GM23338 (cell line): ENCODE results near the gene C5orf58. TPM values are rescaled to one million over a fixed set of nuclear protein-coding genes. Genes with fewer than 3 reads are reported as not detected.

Experiments
- ATAC-seq: fragments of 200-7000 bp; cut with Tn5 transposase; 3 replicates; pipeline ENCODE4 v1.9.1; 2020
- DNase-seq: peaks from one replicate; pipeline ENCODE4 v3.0.0-alpha.2; 2015; ENCODE audit warnings: low spot score
- H2AFZ ChIP-seq: fragments of 200-600 bp; sonication (generic); 2 replicates; pipeline ENCODE4 v1.8.0; 2016; ENCODE audit warnings: antibody characterized with exemption, mild to moderate bottlenecking, moderate library complexity
- H3F3A ChIP-seq: fragments of 200-600 bp; sonication (generic); replicated peaks from 2 replicates; pipeline ENCODE4 v1.8.0; 2017; ENCODE audit warnings: antibody characterized with exemption, mixed run types, low read depth
- H3K27ac ChIP-seq: fragments of 200-600 bp; sonication (generic); 2 replicates; pipeline ENCODE4 v1.6.1; 2016; ENCODE audit warnings: low read depth
- H3K27me3 ChIP-seq: fragments of 200-600 bp; sonication (generic); 2 replicates; pipeline ENCODE4 v1.8.0; 2016; ENCODE audit warnings: mild to moderate bottlenecking, mixed run types, moderate library complexity; ENCODE audit not compliant: insufficient read depth
- H3K36me3 ChIP-seq: fragments of 200-600 bp; sonication (generic); 2 replicates; pipeline ENCODE4 v1.8.0; 2016; ENCODE audit warnings: mild to moderate bottlenecking; ENCODE audit not compliant: insufficient read depth
- H3K4me1 ChIP-seq: fragments of 200-600 bp; sonication (generic); 2 replicates; pipeline ENCODE4 v1.8.0; 2016; ENCODE audit warnings: mild to moderate bottlenecking, moderate library complexity; ENCODE audit not compliant: insufficient read depth
- H3K4me2 ChIP-seq: fragments of 200-600 bp; sonication (generic); 2 replicates; pipeline ENCODE4 v1.7.1; 2017; ENCODE audit warnings: mixed run types
- H3K4me3 ChIP-seq: fragments of 200-600 bp; sonication (generic); 2 replicates; pipeline ENCODE4 v1.6.1; 2016; ENCODE audit warnings: mixed run types
- H3K79me2 ChIP-seq: fragments of 200-600 bp; sonication (generic); replicated peaks from 2 replicates; pipeline ENCODE4 v1.8.0; 2017; ENCODE audit warnings: mild to moderate bottlenecking; ENCODE audit not compliant: insufficient read depth
- H3K9me2 ChIP-seq: fragments of 200-600 bp; sonication (generic); 2 replicates; pipeline ENCODE4 v1.8.0; 2017; ENCODE audit not compliant: insufficient read depth
- H4K20me1 ChIP-seq: fragments of 200-600 bp; sonication (generic); replicated peaks from 2 replicates; pipeline ENCODE4 v1.8.0; 2017; ENCODE audit warnings: mild to moderate bottlenecking; ENCODE audit not compliant: insufficient read depth
- H3K27ac Mint-ChIP-seq: 2 replicates; pipeline ENCODE4 v1.8.0; 2020; ENCODE audit warnings: inconsistent platforms, mild to moderate bottlenecking, moderate library complexity, mixed read lengths
- H3K27me3 Mint-ChIP-seq: 3 replicates; pipeline ENCODE4 v1.8.0; 2022; ENCODE audit warnings: low read depth, mild to moderate bottlenecking, moderate library complexity, mixed read lengths, inconsistent platforms; ENCODE audit not compliant: insufficient read depth, poor library complexity
- H3K36me3 Mint-ChIP-seq: 3 replicates; pipeline ENCODE4 v1.8.0; 2021; ENCODE audit warnings: low read depth, mild to moderate bottlenecking, inconsistent platforms, moderate library complexity, mixed read lengths
- H3K4me1 Mint-ChIP-seq: 3 replicates; pipeline ENCODE4 v1.8.0; 2020; ENCODE audit warnings: mild to moderate bottlenecking, inconsistent platforms, mixed read lengths
- H3K4me3 Mint-ChIP-seq: 3 replicates; pipeline ENCODE4 v1.8.0; 2021; ENCODE audit warnings: moderate library complexity, mild to moderate bottlenecking, inconsistent platforms, mixed read lengths
- H3K9me3 Mint-ChIP-seq: 3 replicates; pipeline ENCODE4 v1.8.0; 2020; ENCODE audit warnings: moderate library complexity, mild to moderate bottlenecking, inconsistent platforms, mixed read lengths
- CTCF ChIP-seq, 2 experiments: fragments of 200-600 bp in 1 of 2; sonication (generic) in 1 of 2; conservative IDR thresholded peaks; 2 replicates each; pipeline versions ENCODE4 v1.5.1 to v1.6.1; 2016 to 2017; ENCODE audit warnings: antibody characterized with exemption in 2 of 2, low read depth in 2 of 2, mild to moderate bottlenecking in 2 of 2, moderate library complexity in 1 of 2
- NANOG ChIP-seq: IDR thresholded peaks from 2 replicates; pipeline ENCODE4 v1.6.1; 2016; ENCODE audit warnings: antibody characterized with exemption, borderline replicate concordance
- ZNF331 ChIP-seq: fragments of 250-450 bp; sonication (Bioruptor Pico); IDR thresholded peaks from 2 replicates; pipeline ENCODE4 v1.5.0; 2020; ENCODE audit warnings: low read depth, mild to moderate bottlenecking, moderate library complexity
- ZNF462 ChIP-seq: fragments of 250-450 bp; sonication (Bioruptor Pico); IDR thresholded peaks from 2 replicates; pipeline ENCODE4 v1.5.0; 2020; ENCODE audit warnings: mild to moderate bottlenecking, moderate library complexity
- polyA plus RNA-seq: library from polyadenylated mRNA; unstranded; fragments of >200 nt; fragmentation: Nextera tagmentation; extraction: Ambion mirVana; gene quantifications from 2 replicates; pipeline ENCODE4 v1.2.1, GENCODE V29; 2016
- total RNA-seq: library from RNA; depleted of rRNA; stranded (reverse); fragments of >200 nt; shearing (Covaris generic); gene quantifications from 2 replicates; pipeline ENCODE4 v1.2.3, GENCODE V29; 2014

C5orf58 gene
- total and polyA plus RNA-seq, 2 experiments from 2014 or later: 1.0 to 9.1 TPM

- Histone ChIP-seq H3K4me1 (peaks cover 19% of the 10 kb centered on the region), H4K20me1 (no peaks in the 10 kb centered on the region), H3K36me3 (no peaks in the 10 kb centered on the region), H3K79me2 (no peaks in the 10 kb centered on the region), H3K4me2 (no peak overlapping the region), H3F3A (no peaks in the 10 kb centered on the region), H3K27ac (no peak overlapping the region), H3K27me3 (no peaks in the 10 kb centered on the region), H3K4me3 (no peak overlapping the region), H3K9me2 (no peaks in the 10 kb centered on the region; the same call in 1 of the 2 replicates), H2AFZ (peak overlapping the region; percentile 78; the same call in 1 of the 2 replicates)
- H3K36me3 Mint-ChIP-seq: no peaks in the 10 kb centered on the region
- no peak overlapping the region for H3K27ac Mint-ChIP-seq
- peaks cover 27% of the 10 kb centered on the region for H3K4me1 Mint-ChIP-seq
- peaks cover 24% of the 10 kb centered on the region for H3K27me3 Mint-ChIP-seq
- peak; percentile 84 for DNase-seq
- H3K9me3 Mint-ChIP-seq: no peaks in the 10 kb centered on the region
- peak; percentile 82 for ATAC-seq
- no peak for TF ChIP-seq ZNF331 (CRISPR knock-in tag)
- TF ChIP-seq CTCF (conservative IDR thresholded peaks at IDR 0.05; ENCODE audit: low read depth in 2 of 2): peak; percentile 66 to 96
- H3K4me3 Mint-ChIP-seq: no peak overlapping the region
These were observed 41.4 kb downstream of the C5orf58 start for GRCh38 chr5:170273968-170274710.

GRCh38 chr5:170275376-170275994, 42.7 kb downstream of the C5orf58 start:
- H3K36me3 ChIP-seq: no peaks in the 10 kb centered on the region
- H3K79me2 ChIP-seq: no peaks in the 10 kb centered on the region
- H3K9me3 Mint-ChIP-seq: no peaks in the 10 kb centered on the region
- H3K27me3 ChIP-seq: no peaks in the 10 kb centered on the region
- peaks cover 29% of the 10 kb centered on the region for H3K4me1 ChIP-seq
- ATAC-seq (no peak), DNase-seq (no peak)
- no peak overlapping the region for H3K27ac ChIP-seq
- H3K4me3 Mint-ChIP-seq: no peak overlapping the region
- no peak overlapping the region for H3K27ac Mint-ChIP-seq
- H4K20me1 ChIP-seq: no peaks in the 10 kb centered on the region
- no peaks in the 10 kb centered on the region; the same call in 1 of the 2 replicates for H3K9me2 ChIP-seq
- no peak overlapping the region for H3K4me3 ChIP-seq
- TF ChIP-seq ZNF462 (CRISPR knock-in tag) (no peak), NANOG (no peak)
- peaks cover 24% of the 10 kb centered on the region for H3K27me3 Mint-ChIP-seq
- no peaks in the 10 kb centered on the region for H3F3A ChIP-seq
- H2AFZ ChIP-seq: no peak overlapping the region
- H3K4me2 ChIP-seq: no peak overlapping the region
- H3K4me1 Mint-ChIP-seq: peaks cover 40% of the 10 kb centered on the region
- H3K36me3 Mint-ChIP-seq: no peaks in the 10 kb centered on the region
